A549 treated with RU486 at 1 μM for 4 hours (cell line): Measurements from ENCODE around the gene MAGEB1. TPM values are rescaled to one million over a fixed set of nuclear protein-coding genes. Genes with fewer than 3 reads are reported as not detected.

Experiments used
- total RNA-seq: library from RNA; stranded (reverse); fragments of 200-300 nt; extraction: Qiagen RNA extraction; gene quantifications from 5 replicates; pipeline ENCODE4 v1.2.3, GENCODE V29; 2022; ENCODE audit warnings: low read depth

The MAGEB1 gene
- total RNA-seq, result not detected in 5 replicates

GRCh38 chrX:30246769-30247489 lies at the start of gene MAGEB1:
TSS of gene MAGEB1 (plus strand) at chrX:30247146. CDS start at chrX:30250494, 3,348 bp downstream.

GRCh38 chrX:30215357-30215843 lies 31.5 kb upstream of the MAGEB1 start, which contains the start of gene MAGEB2:
TSS of gene MAGEB2 (plus strand) at chrX:30215563. CDS start at chrX:30218581, 3,018 bp downstream.

GRCh38 chrX:30230395-30230794 lies 16.6 kb upstream of the MAGEB1 start, which contains the start of gene MAGEB3:
TSS of gene MAGEB3 (plus strand) at chrX:30230657. CDS start at chrX:30235925, 5,268 bp downstream.

GRCh38 chrX:30241724-30242415 lies 5.1 kb upstream of the MAGEB1 start, which contains the start of gene MAGEB4:
TSS of gene MAGEB4 (plus strand) at chrX:30242000. CDS start at chrX:30242136, 136 bp downstream.

Other genes with a start within 250 kb of the MAGEB1 start
- gene MAGEB2, start 31.6 kb upstream of the MAGEB1 start, total RNA-seq, result not detected in 5 replicates
- gene MAGEB3, start 16.5 kb upstream of the MAGEB1 start, total RNA-seq, result not detected in 5 replicates
- not detected in 5 replicates for gene MAGEB4, start 5.1 kb upstream of the MAGEB1 start, total RNA-seq
- gene NR0B1, start 62.2 kb downstream of the MAGEB1 start, total RNA-seq, result 23.6 to 46.2 TPM (median 36.4 TPM) in 5 replicates